HG03520 (cell line): Measurements from ENCODE around the gene MIOX.

ENCODE experiments used
- ATAC-seq: cut with Tn5 transposase; IDR thresholded peaks from one replicate; pipeline ENCODE4 v1.9.1; 2021; ENCODE audit warnings: mild to moderate bottlenecking, moderate library complexity; ENCODE audit not compliant: unreplicated experiment

Gene MIOX

GRCh38 chr22:50489363-50490243 lies 2.9 kb downstream of the MIOX start:
- no peak for ATAC-seq

GRCh38 chr22:50490531-50491308 lies 4.1 kb downstream of the MIOX start:
- no peak for ATAC-seq

- ATAC-seq = no peak
Observed at GRCh38 chr22:50497093-50497492, 10.4 kb downstream of the MIOX start.

GRCh38 chr22:50498322-50498890 lies 11.7 kb downstream of the MIOX start:
- ATAC-seq = no peak

- ATAC-seq = no peak
Observed at GRCh38 chr22:50500452-50500851, 13.8 kb downstream of the MIOX start.

GRCh38 chr22:50502096-50502495 lies 15.4 kb downstream of the MIOX start:
- ATAC-seq = no peak

- no peak for ATAC-seq
Observed at GRCh38 chr22:50502628-50503474, 16.2 kb downstream of the MIOX start.

GRCh38 chr22:50503475-50504145 lies 17.0 kb downstream of the MIOX start:
- ATAC-seq = no peak

- ATAC-seq = no peak
Observed at GRCh38 chr22:50504369-50505211, 17.9 kb downstream of the MIOX start.

- ATAC-seq = no peak
Observed at GRCh38 chr22:50505276-50505775, 18.7 kb downstream of the MIOX start.

- no peak for ATAC-seq
Observed at GRCh38 chr22:50505776-50506610, 19.3 kb downstream of the MIOX start.

GRCh38 chr22:50506611-50507420 lies 20.2 kb downstream of the MIOX start:
- no peak for ATAC-seq

GRCh38 chr22:50507421-50507990 lies 20.8 kb downstream of the MIOX start, which contains the start of gene LMF2:
TSS of gene LMF2 (minus strand) at chr22:50507702. CDS start at chr22:50507675, 27 bp downstream.
- peak; percentile 41 for ATAC-seq

GRCh38 chr22:50507991-50508884 lies 21.6 kb downstream of the MIOX start, which contains the start of gene NCAPH2:
TSS of gene NCAPH2 (plus strand) at chr22:50508224. CDS start at chr22:50508338, 114 bp downstream.
- peak; percentile 62 for ATAC-seq

GRCh38 chr22:50508897-50509296 lies 22.2 kb downstream of the MIOX start:
- no peak for ATAC-seq

- ATAC-seq = no peak
Observed at GRCh38 chr22:50513175-50513574, 26.5 kb downstream of the MIOX start.
